Stimulated activated CD4-positive, alpha-beta T cell treated with anti-CD3 and anti-CD28 coated beads, Interleukin-4, amount 100 ng/mL, for 24 hours (primary cell): ENCODE data around the gene CYP24A1.

Experiments used
- DNase-seq: peaks from one replicate; pipeline ENCODE4 v3.0.0-alpha.2; 2020

Gene CYP24A1

DNA sequence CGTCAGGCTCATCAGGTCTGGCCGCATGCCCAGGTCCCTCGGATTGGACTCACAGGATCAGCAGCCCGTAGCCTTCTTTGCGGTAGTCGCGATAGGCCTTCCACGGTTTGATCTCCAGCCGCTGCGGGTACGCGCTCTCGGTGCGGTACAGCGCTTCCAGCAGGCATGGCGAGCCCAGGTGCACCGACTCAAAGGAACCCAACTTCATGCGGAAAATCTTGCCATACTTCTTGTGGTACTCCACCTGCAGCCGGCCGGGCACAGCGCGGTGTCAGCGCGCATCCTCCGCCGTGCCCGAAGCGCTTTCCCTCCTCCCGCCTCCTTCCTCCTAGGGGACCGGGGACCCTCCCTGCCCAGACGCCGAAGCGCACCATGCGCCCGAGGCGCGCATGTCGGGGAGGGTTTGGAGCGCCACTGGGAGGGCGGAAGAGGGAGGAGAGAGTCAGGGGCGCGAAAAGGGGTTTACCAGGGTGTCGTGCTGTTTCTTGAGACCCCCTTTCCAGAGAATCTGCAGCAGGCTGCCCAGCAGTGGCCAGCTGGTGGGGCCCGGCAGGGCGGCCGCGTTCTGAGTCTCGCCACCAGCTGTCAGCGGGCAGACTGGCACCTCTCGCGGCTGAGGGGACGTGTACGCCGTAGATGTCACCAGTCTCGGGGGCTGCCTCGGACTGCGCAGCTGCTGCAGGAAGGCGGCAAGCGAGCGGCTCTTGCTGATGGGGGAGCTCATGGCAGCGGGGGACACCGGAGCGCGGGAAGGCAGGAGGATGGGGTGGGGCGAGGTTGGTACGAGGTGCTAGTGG lies 732 bp downstream of the CYP24A1 start:
- no peak for DNase-seq

DNA sequence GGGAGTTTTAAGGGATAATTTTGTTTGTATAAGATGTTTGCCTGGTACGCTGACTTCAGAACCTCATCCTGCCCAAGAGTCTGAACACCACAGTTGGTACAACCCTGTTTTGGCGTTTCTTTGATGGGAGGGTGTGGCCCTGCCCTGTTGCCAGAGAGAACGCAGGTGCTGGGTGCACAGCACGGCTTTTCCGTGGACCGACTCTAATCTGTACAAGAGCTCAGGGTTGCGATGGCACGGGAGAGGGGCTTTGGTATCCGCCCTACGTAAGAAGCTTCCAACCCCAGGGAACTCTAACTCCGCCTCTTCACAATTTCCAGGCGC lies 1.3 kb downstream of the CYP24A1 start:
- no peak for DNase-seq

DNA sequence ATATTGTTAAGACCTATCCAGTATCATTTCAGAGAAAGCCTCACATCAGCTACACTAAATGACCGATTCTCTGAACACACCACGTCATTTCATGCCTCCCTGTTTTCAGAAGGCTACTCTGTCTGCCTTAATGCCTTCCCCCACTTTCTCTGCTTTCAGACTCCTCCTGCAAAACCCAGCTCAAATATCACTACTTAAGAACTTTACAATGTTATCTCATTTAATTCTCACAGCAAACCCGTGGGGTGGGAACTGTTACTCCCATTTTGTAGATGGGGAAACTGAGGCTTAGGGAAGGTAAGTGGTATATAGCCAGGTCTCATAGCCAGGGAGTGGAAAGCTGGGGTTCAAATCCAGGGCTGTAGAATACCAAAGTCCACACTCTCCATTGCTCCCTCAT lies 2.8 kb downstream of the CYP24A1 start:
- no peak for DNase-seq

DNA sequence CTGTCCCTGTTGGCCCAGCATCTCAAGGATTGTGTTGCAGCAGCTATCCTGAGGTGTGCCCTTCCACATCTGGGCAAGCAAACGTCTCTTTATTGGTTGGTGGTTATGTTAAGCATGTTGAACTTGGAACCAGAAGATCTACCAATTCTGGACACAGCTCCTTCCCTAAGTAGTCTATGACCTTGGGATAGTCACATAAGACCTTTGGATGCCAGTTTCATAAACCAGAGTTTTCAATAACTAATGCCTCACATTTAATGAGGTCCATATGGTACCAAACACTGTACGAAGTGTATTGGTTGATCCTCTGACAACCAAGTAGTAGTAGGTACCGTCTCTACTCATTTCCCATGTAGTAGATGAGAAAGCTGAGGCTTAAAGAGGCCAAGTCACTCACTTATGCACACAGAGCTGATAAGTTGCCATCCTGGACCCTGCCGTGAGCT lies 3.7 kb downstream of the CYP24A1 start:
- DNase-seq: no peak

DNA sequence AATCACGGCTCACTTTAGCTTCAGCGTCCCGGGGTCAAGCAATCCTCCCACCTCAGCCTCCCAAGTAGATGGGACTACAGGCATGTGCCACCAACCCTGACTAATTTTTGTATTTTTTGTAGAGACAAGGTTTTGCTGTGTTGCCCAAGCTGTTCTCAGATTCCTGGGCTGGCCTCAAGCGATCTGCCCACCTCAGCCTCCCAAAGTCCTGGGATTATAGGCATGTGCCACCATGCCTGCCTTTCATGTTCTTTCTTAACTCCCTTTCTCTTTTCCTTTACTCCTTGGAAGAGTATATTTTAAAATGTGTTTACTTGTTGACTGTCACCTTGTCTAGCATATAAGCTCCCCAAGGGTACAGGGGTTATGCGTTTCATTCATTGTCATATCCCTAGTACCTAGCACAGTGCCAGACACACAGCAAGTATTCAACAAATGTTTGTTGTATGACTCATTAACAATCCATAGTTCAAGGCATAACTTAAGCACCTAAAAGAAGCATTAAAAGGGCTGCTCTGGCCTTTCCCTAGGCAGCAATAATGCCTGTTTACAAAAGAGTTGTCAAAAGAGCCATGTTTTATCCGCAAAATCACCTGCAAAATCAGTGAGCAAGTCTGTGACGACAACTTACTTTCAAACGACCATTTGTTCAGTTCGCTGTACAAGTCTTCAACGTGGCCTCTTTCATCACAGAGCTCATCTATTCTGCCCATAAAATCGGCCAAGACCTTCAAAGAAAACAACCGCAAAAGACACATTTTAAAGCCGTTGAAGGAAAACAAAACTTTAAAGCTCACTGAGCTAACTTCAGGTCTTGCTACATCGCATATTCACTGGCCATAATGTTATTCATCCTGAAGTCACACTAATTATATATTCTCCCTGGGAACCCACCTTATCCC lies 4.6 kb downstream of the CYP24A1 start:
- no peak for DNase-seq

DNA sequence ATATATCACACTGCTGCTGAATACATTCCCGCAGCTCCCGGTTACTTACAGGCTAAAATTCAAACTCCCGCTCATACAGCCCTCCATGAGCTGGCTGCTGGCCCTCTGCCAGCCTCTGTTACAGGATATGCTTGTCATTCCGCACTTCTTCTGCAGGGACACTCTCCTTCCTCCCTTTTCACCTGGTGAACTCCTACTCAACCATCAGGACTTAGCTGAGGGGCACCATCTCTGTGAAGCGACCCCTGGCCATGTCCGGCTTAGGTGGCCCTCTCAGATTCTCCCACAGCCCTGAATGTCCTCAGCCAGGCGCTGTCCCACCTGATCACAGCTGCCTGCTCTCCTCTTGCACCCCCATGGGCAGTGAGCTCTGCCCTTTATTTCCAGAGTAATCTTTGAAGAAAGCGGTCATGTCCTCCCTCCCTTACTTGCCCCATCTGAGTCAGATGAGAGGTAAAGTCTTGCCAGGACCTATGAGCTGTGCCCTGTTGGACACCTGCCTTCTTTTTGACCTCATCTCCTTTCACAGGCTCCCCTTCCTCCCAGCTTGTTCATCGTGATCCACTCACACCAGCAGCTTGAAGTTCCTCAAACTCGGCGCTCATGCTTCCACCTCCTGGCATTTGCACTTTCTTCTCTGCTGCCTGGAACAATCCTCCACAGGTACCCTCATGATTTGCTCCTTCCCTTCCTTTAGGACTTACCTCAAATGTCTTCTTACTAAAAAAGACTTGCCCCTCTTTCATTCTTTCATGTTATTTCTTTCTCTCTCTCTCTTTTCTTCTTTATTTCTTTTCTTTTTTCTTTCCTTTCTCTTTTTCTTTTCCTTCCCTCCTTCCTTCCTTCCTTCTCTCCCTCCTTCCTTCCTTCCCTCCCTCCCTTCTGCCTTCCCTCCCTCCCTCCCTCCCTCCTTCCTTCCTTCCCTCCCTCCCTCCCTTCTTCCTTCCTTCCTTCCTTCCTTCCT lies 5.6 kb downstream of the CYP24A1 start:
- no peak for DNase-seq

DNA sequence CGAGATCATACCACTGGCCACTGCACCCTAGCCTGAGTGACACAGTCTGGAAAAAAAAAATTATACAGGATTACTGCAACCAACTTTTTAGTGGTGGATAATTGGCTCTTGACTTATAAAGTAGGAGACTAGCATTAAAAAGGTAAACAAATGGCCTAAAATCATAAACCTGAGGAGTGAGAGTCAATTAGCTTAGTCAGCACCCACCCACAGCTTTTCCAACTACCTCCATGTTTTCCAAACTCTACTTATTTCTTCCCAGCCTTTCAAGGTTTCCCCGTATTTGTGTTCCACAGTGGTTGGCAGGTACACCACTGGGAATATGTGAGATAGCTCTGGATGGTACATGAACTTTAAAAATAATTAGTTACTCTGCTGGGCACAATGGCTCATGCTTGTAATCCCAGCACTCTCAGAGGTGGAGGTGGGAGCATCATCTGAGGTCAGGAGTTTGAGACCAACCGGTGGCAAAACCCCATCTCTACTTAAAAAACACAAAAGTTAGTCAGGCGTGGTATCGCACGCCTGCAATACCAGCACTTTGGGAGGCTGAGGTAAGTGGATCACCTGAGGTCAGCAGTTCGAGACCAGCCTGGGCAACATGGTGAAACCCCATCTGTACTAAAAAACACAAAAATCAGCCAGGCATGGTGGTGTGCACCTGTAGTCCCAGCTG lies 6.7 kb downstream of the CYP24A1 start:
- DNase-seq: no peak

DNA sequence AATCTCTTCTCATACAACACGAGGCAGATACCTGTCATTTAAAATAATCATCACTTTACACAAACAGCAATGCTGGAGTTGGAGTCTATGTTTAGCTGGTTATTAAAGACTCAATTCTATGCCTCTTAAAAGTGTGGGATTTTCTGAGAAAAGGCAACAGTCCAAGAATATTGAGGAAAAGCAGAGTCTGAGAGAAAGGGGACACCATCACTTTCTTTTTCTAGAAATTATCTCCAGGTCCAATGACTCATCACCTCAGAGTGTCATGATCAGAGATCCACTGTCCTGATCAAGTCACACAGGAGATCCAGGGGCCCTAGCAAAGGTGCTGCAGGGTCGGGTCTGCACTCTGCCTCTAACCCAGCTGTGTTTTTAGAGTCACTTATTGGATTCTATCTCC lies 8.0 kb downstream of the CYP24A1 start:
- DNase-seq: no peak

DNA sequence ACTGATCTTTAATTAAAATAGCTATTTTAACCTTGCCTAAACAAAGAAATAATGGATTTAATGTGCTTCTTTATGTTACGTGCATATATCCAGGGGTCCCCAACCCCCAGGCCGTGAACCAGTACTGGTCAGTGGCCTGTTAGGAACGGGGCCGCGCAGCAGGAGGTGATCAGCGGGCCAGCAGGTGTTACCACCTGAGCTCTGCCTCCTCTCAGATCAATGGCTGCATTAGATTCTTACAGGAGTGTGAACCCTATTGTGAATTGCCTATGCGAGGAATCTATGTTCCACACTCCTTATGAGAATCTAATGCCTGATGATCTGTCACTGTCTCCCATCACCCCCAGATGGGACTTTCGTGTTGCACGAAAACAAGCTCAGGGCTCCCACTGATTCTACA lies 8.8 kb downstream of the CYP24A1 start:
- no peak for DNase-seq

DNA sequence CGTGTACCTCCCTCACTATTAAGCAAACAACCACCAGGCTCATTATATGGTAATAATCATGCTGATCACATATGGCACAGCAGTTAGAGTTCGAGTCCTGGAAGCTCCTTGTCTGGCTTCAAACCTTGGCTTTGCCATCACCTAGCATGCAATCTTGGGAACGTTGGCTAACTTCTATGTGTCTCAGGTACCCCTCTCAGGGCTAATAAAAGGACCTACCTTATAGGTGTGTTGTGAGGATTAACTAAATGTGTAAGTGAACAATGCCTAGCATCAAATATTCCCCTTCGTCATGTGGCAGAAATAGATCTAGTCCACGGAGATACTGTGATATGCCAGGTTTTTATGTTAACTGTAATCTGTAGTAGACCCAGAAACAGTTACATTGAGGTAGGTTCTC lies 10.4 kb downstream of the CYP24A1 start:
- no peak for DNase-seq

DNA sequence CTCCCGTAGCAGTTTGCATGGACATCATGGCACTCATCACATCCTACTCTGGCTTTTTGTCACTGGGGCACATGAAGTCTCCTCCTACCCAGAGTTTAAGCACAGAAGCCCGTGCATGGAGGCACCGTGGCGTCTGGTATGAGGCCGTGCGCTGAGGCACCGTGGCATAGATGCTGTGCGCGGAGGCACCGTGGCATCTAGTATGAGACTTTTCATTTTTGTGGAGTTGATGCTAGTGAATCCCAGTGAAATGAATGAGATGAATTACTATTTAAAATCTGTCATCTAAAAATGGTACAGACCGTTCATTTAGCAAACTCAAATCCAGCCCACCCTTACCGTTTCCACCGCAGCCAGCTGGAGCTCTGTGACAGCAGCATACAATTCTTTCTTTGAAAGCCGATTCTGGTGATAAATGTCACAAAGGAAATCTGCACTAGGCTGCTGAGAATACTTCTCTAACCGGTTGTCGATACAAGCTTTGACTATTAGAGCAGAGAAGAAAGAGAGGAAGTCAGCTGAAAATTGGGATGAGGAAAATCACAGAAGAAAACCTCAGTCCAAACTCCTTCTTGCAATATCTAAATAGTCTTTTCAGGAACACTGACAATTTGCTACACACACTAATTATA lies 11.3 kb downstream of the CYP24A1 start:
- DNase-seq: no peak

DNA sequence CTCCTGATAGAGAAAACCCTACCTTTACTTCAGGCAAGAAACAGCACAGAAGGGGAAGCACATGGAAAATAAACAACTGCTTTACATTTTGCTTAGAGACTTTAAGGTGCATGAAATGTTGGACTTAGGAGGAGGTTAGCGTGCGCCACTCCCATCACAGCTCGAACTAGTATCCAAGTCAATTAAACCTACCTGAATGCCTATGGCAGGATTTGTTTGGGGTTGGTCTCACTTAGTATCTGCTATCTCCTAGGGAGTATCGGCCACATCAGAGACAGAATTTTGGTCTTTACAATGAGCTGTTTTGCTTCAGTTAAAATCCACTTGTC lies 12.0 kb downstream of the CYP24A1 start:
- DNase-seq: no peak

DNA sequence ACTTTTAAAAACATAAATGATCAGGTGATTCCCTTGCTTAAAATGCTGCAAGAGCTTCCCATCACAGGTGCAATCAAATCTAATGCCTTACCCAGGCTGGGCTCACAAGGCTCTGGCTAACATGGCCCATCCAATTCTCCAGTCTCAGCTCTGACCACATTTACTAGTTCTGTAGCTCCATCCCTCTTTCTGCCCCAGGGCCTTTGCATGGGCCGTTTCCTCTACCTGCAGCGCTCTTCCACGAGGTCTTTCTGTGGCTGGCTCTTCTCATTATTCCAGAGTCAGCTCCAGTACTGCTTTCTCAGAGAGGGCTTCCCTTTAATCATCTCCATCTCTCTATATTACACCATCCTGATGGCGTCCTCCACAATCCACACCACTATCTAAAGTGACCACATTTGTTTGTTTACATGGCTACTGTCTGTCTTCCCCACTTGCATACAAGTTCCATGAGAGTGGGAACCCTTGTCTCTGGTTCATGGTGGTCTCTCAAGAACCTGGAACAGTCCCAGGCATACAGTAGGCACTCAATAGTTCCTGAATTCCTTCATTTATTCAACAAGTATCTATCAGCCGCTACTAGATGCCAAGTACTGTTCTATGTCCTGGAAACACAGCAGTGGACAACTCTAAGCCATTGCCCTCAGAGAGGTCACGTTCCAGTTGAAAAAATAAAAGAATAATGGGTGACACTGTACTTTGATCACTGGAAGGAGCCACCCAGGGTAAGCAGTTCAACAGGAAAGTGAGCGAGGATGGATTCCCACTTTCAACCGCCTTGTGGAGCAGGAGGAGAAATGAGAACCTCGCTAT lies 12.6 kb downstream of the CYP24A1 start:
- no peak for DNase-seq

DNA sequence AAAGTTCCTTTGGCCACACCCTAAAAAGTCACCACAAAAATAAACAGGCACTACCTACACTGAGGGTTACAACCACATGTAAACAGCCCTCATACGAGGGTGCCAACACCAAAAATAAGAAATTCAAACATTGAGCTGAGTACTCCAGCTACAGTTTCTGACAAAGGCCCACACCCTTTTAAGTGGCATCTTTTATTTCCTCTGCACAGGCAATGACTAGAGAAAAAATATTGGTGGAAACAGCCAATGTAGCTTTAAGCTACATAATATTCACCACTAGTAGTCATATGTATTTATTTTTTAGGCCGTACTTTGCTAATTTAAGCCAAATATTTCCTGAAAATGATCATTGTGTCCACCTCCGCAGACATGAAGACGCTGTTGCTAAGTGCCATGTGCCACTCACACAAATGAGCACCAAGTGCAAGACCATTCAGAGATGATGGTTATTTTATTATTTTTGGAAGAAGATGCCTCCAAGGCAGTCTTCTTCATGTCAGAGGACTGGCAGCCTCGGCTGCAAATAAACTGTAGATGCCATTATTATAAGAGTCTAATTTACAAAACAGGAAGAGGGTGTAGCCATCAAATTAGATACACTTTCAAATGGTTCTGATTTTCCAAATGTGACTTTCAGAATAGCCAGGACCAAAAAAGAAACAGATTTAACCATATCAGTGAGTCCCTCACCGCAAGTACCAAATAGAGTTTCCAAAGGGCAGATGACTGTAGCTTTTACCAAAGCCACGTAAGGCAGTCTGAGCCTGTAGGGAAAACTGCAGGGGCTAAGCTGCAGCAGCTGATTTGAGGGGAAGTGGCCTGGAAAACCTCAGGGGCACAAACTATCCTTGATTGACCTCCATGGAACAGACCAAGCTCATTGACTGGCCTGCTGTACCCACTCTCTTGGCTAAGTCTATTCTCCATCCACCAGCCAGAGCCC lies 13.4 kb downstream of the CYP24A1 start:
- DNase-seq: no peak

DNA sequence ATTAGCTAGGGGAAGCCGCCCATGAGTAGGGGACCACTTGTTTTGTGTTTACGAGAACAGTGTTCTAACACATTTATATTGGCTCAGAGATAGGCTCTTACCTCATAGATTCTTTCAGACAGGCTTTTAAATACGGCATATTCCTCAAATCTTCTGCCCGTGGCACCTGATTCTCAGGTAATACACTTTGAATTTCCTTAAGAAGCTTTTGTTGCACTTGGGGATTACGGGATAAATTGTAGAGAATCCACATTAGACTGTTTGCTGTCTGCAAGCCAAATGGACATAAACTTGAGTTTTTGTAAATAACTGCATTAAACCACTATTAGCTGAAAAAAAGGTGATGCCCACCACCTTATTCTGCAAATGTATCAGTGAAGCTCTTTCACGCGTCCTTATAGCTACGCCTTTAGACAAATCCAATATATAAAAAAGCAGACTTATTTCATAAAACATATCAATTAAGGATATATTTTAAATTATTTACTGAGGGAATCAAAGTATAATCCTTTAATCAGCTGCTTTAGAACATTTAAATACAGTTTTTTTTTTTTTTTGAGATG lies 14.8 kb downstream of the CYP24A1 start:
- no peak for DNase-seq

DNA sequence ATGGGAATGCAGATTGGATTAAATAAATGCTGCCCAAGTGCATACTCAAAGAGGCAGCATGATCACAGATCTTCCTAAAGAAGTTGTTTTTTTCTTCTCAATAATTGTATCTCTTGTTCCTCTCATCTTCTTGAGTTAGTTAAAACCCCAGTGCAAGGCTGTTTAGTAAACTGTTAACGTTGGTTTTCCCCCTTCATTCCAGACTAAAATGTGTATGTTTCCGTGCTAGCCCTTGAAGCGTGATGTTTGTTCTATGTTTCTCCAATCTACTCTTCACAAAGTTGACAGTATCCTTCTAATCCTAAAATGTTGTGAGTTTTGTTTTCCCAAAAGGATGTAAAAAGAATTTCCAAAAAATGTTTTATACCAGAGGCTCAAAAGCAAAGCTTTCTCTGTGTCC lies 15.6 kb downstream of the CYP24A1 start:
- DNase-seq: no peak

DNA sequence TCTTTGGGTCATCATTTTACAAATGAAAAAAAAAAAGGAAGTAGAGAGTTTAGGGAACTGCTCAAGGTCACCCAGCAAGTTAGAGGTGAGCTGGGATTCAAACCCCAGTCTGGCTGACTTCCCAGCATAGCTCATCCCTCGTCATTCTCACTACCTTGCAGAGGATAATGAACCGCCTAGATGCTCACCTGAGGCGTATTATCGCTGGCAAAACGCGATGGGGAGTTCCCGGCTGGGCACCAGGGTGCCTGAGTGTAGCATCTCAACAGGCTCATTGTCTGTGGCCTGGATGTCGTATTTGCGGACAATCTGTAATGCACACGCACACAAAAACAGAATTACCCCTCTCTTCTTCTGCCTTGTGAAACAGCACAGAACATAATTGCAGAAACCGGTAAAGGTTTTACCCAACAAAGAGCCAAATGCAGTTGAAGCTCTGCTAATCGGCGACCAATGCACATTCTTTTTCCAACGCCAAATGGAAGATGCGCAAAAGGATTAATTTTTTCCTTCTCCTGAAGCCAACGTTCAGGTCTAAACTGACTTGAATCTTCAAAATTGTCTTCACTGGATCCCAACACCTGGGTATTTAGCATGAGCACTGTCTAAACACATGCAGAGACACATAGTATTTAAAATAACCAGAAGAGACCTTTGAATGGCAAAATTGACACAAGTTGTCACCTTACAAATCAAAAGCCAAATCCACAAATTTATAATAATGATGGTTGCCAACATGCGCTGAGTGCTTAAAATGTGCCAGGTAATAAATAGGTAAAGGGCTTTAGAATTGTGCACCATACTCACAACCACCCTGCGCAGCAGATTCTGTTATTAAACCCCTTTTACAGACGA lies 16.6 kb downstream of the CYP24A1 start:
- DNase-seq: no peak

DNA sequence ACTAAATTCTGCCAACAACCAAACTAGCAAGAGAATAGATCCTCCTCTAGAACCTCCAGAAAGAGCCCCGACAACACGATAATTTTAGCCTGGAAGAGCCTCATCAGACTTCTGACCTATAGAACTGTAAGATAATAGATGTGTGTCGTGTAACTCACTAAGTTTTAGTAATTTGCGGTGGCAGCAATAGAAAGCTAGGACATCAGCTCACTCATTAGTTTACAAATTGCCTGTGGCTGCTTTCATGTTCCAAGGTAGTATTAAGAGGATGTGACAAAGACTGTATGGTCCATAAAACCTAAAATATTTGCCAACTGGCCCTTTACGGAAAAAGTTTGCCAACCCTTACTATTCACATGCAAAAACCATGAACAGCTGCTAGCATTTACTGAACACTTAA lies 17.3 kb downstream of the CYP24A1 start:
- no peak for DNase-seq
